IMR-90 (cell line): ENCODE results near the gene NRARP. TPM values are rescaled to one million over a fixed set of nuclear protein-coding genes. Genes with fewer than 3 reads are reported as not detected.

ENCODE experiments used
- ATAC-seq: fragments of 200-7000 bp; cut with Tn5 transposase; 2 replicates; pipeline ENCODE4 v1.9.1; 2020; ENCODE audit warnings: low read depth, mild to moderate bottlenecking, moderate library complexity
- BruUV-seq: library from RNA; stranded (reverse); fragments of 400-500 nt; replicated peaks from 2 replicates; lab custom pipeline; 2021; lab: Mats Ljungman, UMichigan
- CTCF ChIA-PET: fragments of 300-600 bp; formaldehyde crosslinking; extraction: SDS; loops from one replicate; lab custom pipeline; 2021; ENCODE audit warnings: antibody characterized with exemption; lab: Yijun Ruan, JAX
- POLR2A ChIA-PET: fragments of 300-600 bp; sonication (Branson Sonifier 250); formaldehyde crosslinking; loops from one replicate; lab custom pipeline; 2022; ENCODE audit warnings: antibody characterized with exemption; ENCODE audit not compliant: unreplicated experiment; lab: Charles Lee
- DNase-seq: peaks from one replicate; pipeline ENCODE4 v3.0.0; 2013
- H2AFZ ChIP-seq: replicated peaks from 2 replicates; pipeline ENCODE3; 2013; ENCODE audit warnings: low read length, mild to moderate bottlenecking; ENCODE audit not compliant: poor library complexity
- H2AK5ac ChIP-seq: 2 replicates; pipeline ENCODE4 v1.6.1; 2013; ENCODE audit warnings: low read depth, low read length, inconsistent platforms
- H2AK9ac ChIP-seq: replicated peaks from 2 replicates; pipeline ENCODE3; 2013; ENCODE audit warnings: mild to moderate bottlenecking, low read depth, low read length, moderate library complexity; ENCODE audit not compliant: poor library complexity
- H2BK120ac ChIP-seq: 2 replicates; pipeline ENCODE4 v1.6.1; 2013; ENCODE audit warnings: low read depth, low read length, inconsistent platforms
- H2BK15ac ChIP-seq: 3 replicates; pipeline ENCODE4 v1.6.1; 2013; ENCODE audit warnings: low read depth, low read length, inconsistent platforms
- H2BK20ac ChIP-seq: 2 replicates; pipeline ENCODE4 v1.6.1; 2013; ENCODE audit warnings: low read depth, mild to moderate bottlenecking, inconsistent platforms, low read length, moderate library complexity
- H2BK5ac ChIP-seq: 2 replicates; pipeline ENCODE4 v1.6.1; 2013; ENCODE audit warnings: mild to moderate bottlenecking, low read depth, low read length, inconsistent platforms; ENCODE audit not compliant: poor library complexity, severe bottlenecking
- H3K14ac ChIP-seq: replicated peaks from 2 replicates; pipeline ENCODE4 v1.6.1; 2013; ENCODE audit warnings: low read depth, low read length, inconsistent platforms
- H3K18ac ChIP-seq: 2 replicates; pipeline ENCODE4 v1.6.1; 2013; ENCODE audit warnings: low read depth, low read length, control low read depth
- H3K23ac ChIP-seq: 2 replicates; pipeline ENCODE4 v1.6.1; 2013; ENCODE audit warnings: low read depth, low read length, inconsistent platforms
- H3K27ac ChIP-seq: 2 replicates; pipeline ENCODE4 v1.5.1; 2013; ENCODE audit warnings: mild to moderate bottlenecking, control low read depth, low read length; ENCODE audit not compliant: insufficient read depth
- H3K27me3 ChIP-seq: 2 replicates; pipeline ENCODE4 v1.6.1; 2013; ENCODE audit warnings: low read length; ENCODE audit not compliant: control insufficient read depth, insufficient read depth
- H3K36me3 ChIP-seq: 2 replicates; pipeline ENCODE4 v1.6.1; 2013; ENCODE audit warnings: low read length, mixed read lengths; ENCODE audit not compliant: control insufficient read depth, insufficient read depth
- H3K4ac ChIP-seq: 2 replicates; pipeline ENCODE4 v1.6.1; 2013; ENCODE audit warnings: low read depth, low read length, inconsistent platforms
- H3K4me1 ChIP-seq: 2 replicates; pipeline ENCODE4 v1.6.1; 2013; ENCODE audit warnings: low read length, mixed read lengths; ENCODE audit not compliant: control insufficient read depth, insufficient read depth
- H3K4me2 ChIP-seq: 2 replicates; pipeline ENCODE4 v1.6.1; 2013; ENCODE audit warnings: low read depth, mild to moderate bottlenecking, control low read depth, low read length, moderate library complexity
- H3K4me3 ChIP-seq: 2 replicates; pipeline ENCODE4 v1.5.1; 2013; ENCODE audit warnings: low read depth, mild to moderate bottlenecking, control low read depth, low read length, moderate library complexity; ENCODE audit not compliant: insufficient read depth
- H3K56ac ChIP-seq: 2 replicates; pipeline ENCODE4 v1.6.1; 2013; ENCODE audit warnings: low read length, inconsistent platforms; ENCODE audit not compliant: insufficient read depth; ENCODE audit errors: extremely low read depth
- H3K79me1 ChIP-seq, 2 experiments: 2 replicates each; pipeline ENCODE4 v1.6.1; 2013; ENCODE audit warnings: low read length in 2 of 2, inconsistent platforms in 1 of 2, low read depth in 1 of 2
- H3K9ac ChIP-seq: 2 replicates; pipeline ENCODE4 v1.6.1; 2013; ENCODE audit warnings: low read depth, low read length, control low read depth
- H3K9me1 ChIP-seq: 2 replicates; pipeline ENCODE4 v1.6.1; 2013; ENCODE audit warnings: low read length, inconsistent platforms; ENCODE audit not compliant: insufficient read depth
- H3K9me3 ChIP-seq: 2 replicates; pipeline ENCODE4 v1.6.1; 2013; ENCODE audit warnings: low read length; ENCODE audit not compliant: control insufficient read depth, insufficient read depth
- H4K20me1 ChIP-seq: 2 replicates; pipeline ENCODE4 v1.6.1; 2013; ENCODE audit warnings: low read length, inconsistent platforms; ENCODE audit not compliant: insufficient read depth
- H4K5ac ChIP-seq: 2 replicates; pipeline ENCODE4 v1.6.1; 2013; ENCODE audit warnings: mild to moderate bottlenecking, low read depth, low read length, control low read depth
- H4K8ac ChIP-seq, 2 experiments: 2 replicates each; pipeline ENCODE4 v1.6.1; 2013; ENCODE audit warnings: low read depth in 2 of 2, low read length in 2 of 2, control low read depth in 1 of 2, inconsistent platforms in 1 of 2
- H4K91ac ChIP-seq: 2 replicates; pipeline ENCODE4 v1.6.1; 2013; ENCODE audit warnings: low read depth, low read length, inconsistent platforms; ENCODE audit not compliant: insufficient read depth
- BHLHE40 ChIP-seq: fragments of 150-350 bp; IDR thresholded peaks from 2 replicates; pipeline ENCODE4 v1.6.1; 2016; ENCODE audit warnings: mild to moderate bottlenecking, low read depth, low read length
- CEBPB ChIP-seq: IDR thresholded peaks from 2 replicates; pipeline ENCODE4 v1.6.1; 2012; ENCODE audit warnings: low read depth, low read length, improper control_type of control experiment
- CTCF ChIP-seq: conservative IDR thresholded peaks from 2 replicates; pipeline ENCODE4 v1.5.1; 2012; ENCODE audit warnings: mild to moderate bottlenecking, low read depth, low read length, improper control_type of control experiment
- MAFK ChIP-seq: IDR thresholded peaks from 2 replicates; pipeline ENCODE4 v1.6.1; 2012; ENCODE audit warnings: low read depth, low read length, improper control_type of control experiment
- MXI1 ChIP-seq: IDR thresholded peaks from 2 replicates; pipeline ENCODE4 v1.6.1; 2012; ENCODE audit warnings: low read depth, mild to moderate bottlenecking, low read length, moderate library complexity, borderline replicate concordance
- POLR2A ChIP-seq: IDR thresholded peaks from 2 replicates; pipeline ENCODE4 v1.6.1; 2012; ENCODE audit warnings: mild to moderate bottlenecking, low read depth, low read length
- RAD21 ChIP-seq: IDR thresholded peaks from 2 replicates; pipeline ENCODE4 v1.6.1; 2012; ENCODE audit warnings: low read length, improper control_type of control experiment
- RCOR1 ChIP-seq: IDR thresholded peaks from 2 replicates; pipeline ENCODE4 v1.6.1; 2012; ENCODE audit warnings: mild to moderate bottlenecking, low read length, improper control_type of control experiment; ENCODE audit not compliant: insufficient replicate concordance
- RFX5 ChIP-seq: IDR thresholded peaks from 2 replicates; pipeline ENCODE4 v1.8.0; 2012; ENCODE audit warnings: low read depth, mild to moderate bottlenecking, low read length, moderate library complexity
- SMC3 ChIP-seq: fragments of 150-350 bp; IDR thresholded peaks from 2 replicates; pipeline ENCODE4 v1.6.1; 2016; ENCODE audit warnings: low read depth, mild to moderate bottlenecking, antibody characterized with exemption, low read length, moderate library complexity
- WGBS, 2 experiments: methylation state at CpG; one replicate each; pipeline versions ENCODE4 v1.1.5 to v1.1.7; 2013; ENCODE audit warnings: missing lambda C conversion rate in 2 of 2; ENCODE audit not compliant: insufficient read length in 1 of 2; ENCODE audit errors: extremely low coverage in 2 of 2; 5-methylcytosine and 5-hydroxymethylcytosine counted together
- dilution Hi-C: fragments of 300-500 bp; cut with HindIII; formaldehyde crosslinking; loops from one replicate; pipeline ENCODE4 v1.14.3; 2018; ENCODE audit warnings: low sequenced_read_pairs; ENCODE audit not compliant: unreplicated experiment
- in situ Hi-C: fragments of 300-500 bp; cut with MboI; formaldehyde crosslinking; loops from 3 replicates; pipeline ENCODE4 v1.14.3; 2019; ENCODE audit warnings: low sequenced_read_pairs, inconsistent platforms, mixed read lengths
- intact Hi-C: fragments of 100-400 bp; cut with micrococcal nuclease; formaldehyde crosslinking; loops from 2 replicates; pipeline ENCODE4 v1.10.0; 2022
- polyA plus RNA-seq, 3 experiments: library from polyadenylated mRNA; depleted of rRNA; stranded (reverse); fragments of >200 nt; gene quantifications; 2 replicates each; pipeline ENCODE4 v1.2.3, GENCODE V29; 2012; ENCODE audit warnings: low replicate concordance in 1 of 3
- total RNA-seq: library from RNA; depleted of rRNA; stranded (reverse); fragments of >200 nt; gene quantifications from 2 replicates; pipeline ENCODE4 v1.2.3, GENCODE V29; 2012
- TF ChIP-seq, protein P1 (sequence below): fragments of 150-350 bp; IDR thresholded peaks from 2 replicates; pipeline ENCODE4 v1.6.1; 2017; ENCODE audit warnings: mild to moderate bottlenecking, antibody characterized with exemption, low read length, low read depth

Gene NRARP
- total and polyA plus RNA-seq, 2 of the 4 experiments (the other 2 are of a cell fraction) = 0.15 TPM; not detected in 1

- Histone ChIP-seq H3K36me3 (peaks cover 37% of the 10 kb centered on the region), H2BK120ac (no peak overlapping the region), H3K23ac (no peak overlapping the region)
These were observed 29.0 kb downstream of the NRARP start for GRCh38 chr9:137273095-137273490.

More at GRCh38 chr9:137273095-137273490, 29.0 kb downstream of the NRARP start:
- H3K9me3 ChIP-seq = no peaks in the 10 kb centered on the region
- H4K5ac ChIP-seq = no peak overlapping the region
- ChIA-PET CTCF (no interaction called here), POLR2A (no interaction called here)
- no peak overlapping the region for H3K14ac ChIP-seq
- no peak overlapping the region for H2BK15ac ChIP-seq
- TF ChIP-seq SMC3 = no peak
- no peak for TF ChIP-seq CEBPB
- TF ChIP-seq, protein P1, sequence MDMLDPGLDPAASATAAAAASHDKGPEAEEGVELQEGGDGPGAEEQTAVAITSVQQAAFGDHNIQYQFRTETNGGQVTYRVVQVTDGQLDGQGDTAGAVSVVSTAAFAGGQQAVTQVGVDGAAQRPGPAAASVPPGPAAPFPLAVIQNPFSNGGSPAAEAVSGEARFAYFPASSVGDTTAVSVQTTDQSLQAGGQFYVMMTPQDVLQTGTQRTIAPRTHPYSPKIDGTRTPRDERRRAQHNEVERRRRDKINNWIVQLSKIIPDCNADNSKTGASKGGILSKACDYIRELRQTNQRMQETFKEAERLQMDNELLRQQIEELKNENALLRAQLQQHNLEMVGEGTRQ = no peak
- no peak for TF ChIP-seq BHLHE40
- TF ChIP-seq POLR2A = no peak
- TF ChIP-seq CTCF = no peak
- TF ChIP-seq RFX5 = no peak
- TF ChIP-seq MAFK = no peak
- TF ChIP-seq RAD21 = no peak
- TF ChIP-seq RCOR1 = no peak
- no peak for TF ChIP-seq MXI1
- H4K20me1 ChIP-seq = peaks cover 24% of the 10 kb centered on the region
- in situ Hi-C loops = no loop called here
- no peak overlapping the region for H2AK5ac ChIP-seq
- H2BK20ac ChIP-seq = no peak overlapping the region
- H4K91ac ChIP-seq = no peak overlapping the region
- dilution Hi-C loops = no loop called here
- intact Hi-C loops = no loop called here
- peaks cover 14% of the 10 kb centered on the region for H3K9me1 ChIP-seq
- no peak overlapping the region for H2AK9ac ChIP-seq
- H2AFZ ChIP-seq = no peak overlapping the region
- no peak overlapping the region for H3K9ac ChIP-seq
- no peak for ATAC-seq
- H3K18ac ChIP-seq = no peak overlapping the region
- H3K56ac ChIP-seq = no peak overlapping the region
- no peaks in the 10 kb centered on the region for H3K27me3 ChIP-seq
- H3K27ac ChIP-seq = no peak overlapping the region
- WGBS, 2 experiments = 93% methylated on average over 11 of the region's 13 CpGs; no CpG with 5 or more reads in 1 of the 2 experiments
- H3K79me1 ChIP-seq = peaks cover 13 to 67% of the 10 kb centered on the region in 2 experiments
- H2BK5ac ChIP-seq = no peak overlapping the region
- peaks cover 21% of the 10 kb centered on the region for H3K4me1 ChIP-seq
- H3K4me2 ChIP-seq = no peak overlapping the region
- H3K4ac ChIP-seq = no peak overlapping the region
- BruUV-seq = TSS peak; percentile 47
- DNase-seq = no peak
- no peak overlapping the region for H4K8ac ChIP-seq
- no peak overlapping the region for H3K4me3 ChIP-seq
